ENCODE measurements around the gene NRG3. TPM values are rescaled to one million over a fixed set of nuclear protein-coding genes. Genes with fewer than 3 reads are reported as not detected.

The NRG3 gene
- total and polyA plus RNA-seq, 2 of the 4 experiments (the other 2 are of a cell fraction) = not detected

GRCh38 chr10:82249141-82249540 lies 374.1 kb downstream of the NRG3 start:
- Histone ChIP-seq H3K4ac (ENCODE audit: low read depth, low read length) (no peak overlapping the region), H3K27ac (ENCODE audit: insufficient read depth, low read length) (no peak overlapping the region), H3K9ac (ENCODE audit: low read depth, low read length) (no peak overlapping the region), H2BK120ac (ENCODE audit: low read depth, low read length) (no peak overlapping the region), H2AFZ (replicated peaks; ENCODE audit: low read length, poor library complexity) (no peak overlapping the region), H4K8ac (ENCODE audit: low read depth in 2 of 2, low read length in 2 of 2) (no peak overlapping the region), H3K4me3 (ENCODE audit: insufficient read depth, low read depth, low read length) (no peak overlapping the region), H2BK20ac (ENCODE audit: low read depth, low read length) (no peak overlapping the region), H2BK15ac (ENCODE audit: low read depth, low read length) (no peak overlapping the region), H3K18ac (ENCODE audit: low read depth, low read length) (no peak overlapping the region), H3K14ac (replicated peaks; ENCODE audit: low read depth, low read length) (no peak overlapping the region), H3K79me1 (ENCODE audit: low read depth in 1 of 2, low read length in 2 of 2) (no peaks in the 10 kb centered on the region), H3K27me3 (ENCODE audit: control insufficient read depth, insufficient read depth, low read length) (no peaks in the 10 kb centered on the region), H3K23ac (ENCODE audit: low read depth, low read length) (no peak overlapping the region), H4K5ac (ENCODE audit: low read depth, low read length) (no peak overlapping the region), H3K4me1 (ENCODE audit: control insufficient read depth, insufficient read depth, low read length) (no peaks in the 10 kb centered on the region), H2AK9ac (replicated peaks; ENCODE audit: low read depth, low read length, poor library complexity) (no peak overlapping the region), H4K91ac (ENCODE audit: insufficient read depth, low read depth, low read length) (no peak overlapping the region), H3K9me3 (ENCODE audit: control insufficient read depth, insufficient read depth, low read length) (peaks cover 12% of the 10 kb centered on the region), H4K20me1 (ENCODE audit: insufficient read depth, low read length) (no peaks in the 10 kb centered on the region), H3K36me3 (ENCODE audit: control insufficient read depth, insufficient read depth, low read length) (no peaks in the 10 kb centered on the region), H2AK5ac (ENCODE audit: low read depth, low read length) (no peak overlapping the region), H3K9me1 (ENCODE audit: insufficient read depth, low read length) (no peaks in the 10 kb centered on the region), H2BK5ac (ENCODE audit: low read depth, low read length, poor library complexity, severe bottlenecking) (no peak overlapping the region), H3K56ac (ENCODE audit: extremely low read depth, insufficient read depth, low read length) (no peak overlapping the region), H3K4me2 (ENCODE audit: low read depth, low read length) (no peak overlapping the region)
- no CpG with 5 or more reads among the region's 1 CpG for WGBS, 2 experiments (ENCODE audit: extremely low coverage in 2 of 2, insufficient read length in 1 of 2)
- POLR2A ChIA-PET (ENCODE audit: unreplicated experiment) = no interaction called here
- in situ Hi-C loops (cut with MboI; ENCODE audit: low sequenced_read_pairs) = no loop called here
- TF ChIP-seq SMC3 (IDR thresholded peaks at IDR 0.05; ENCODE audit: low read depth, low read length) = no peak
- TF ChIP-seq CTCF (conservative IDR thresholded peaks at IDR 0.05; ENCODE audit: low read depth, low read length) = no peak
- no peak for TF ChIP-seq MAZ (IDR thresholded peaks at IDR 0.05; ENCODE audit: borderline replicate concordance, low read depth, low read length)
- TF ChIP-seq BHLHE40 (IDR thresholded peaks at IDR 0.05; ENCODE audit: low read depth, low read length) = no peak
- no peak for TF ChIP-seq FOS (IDR thresholded peaks at IDR 0.05; ENCODE audit: low read depth, low read length)
- TF ChIP-seq, protein P1, sequence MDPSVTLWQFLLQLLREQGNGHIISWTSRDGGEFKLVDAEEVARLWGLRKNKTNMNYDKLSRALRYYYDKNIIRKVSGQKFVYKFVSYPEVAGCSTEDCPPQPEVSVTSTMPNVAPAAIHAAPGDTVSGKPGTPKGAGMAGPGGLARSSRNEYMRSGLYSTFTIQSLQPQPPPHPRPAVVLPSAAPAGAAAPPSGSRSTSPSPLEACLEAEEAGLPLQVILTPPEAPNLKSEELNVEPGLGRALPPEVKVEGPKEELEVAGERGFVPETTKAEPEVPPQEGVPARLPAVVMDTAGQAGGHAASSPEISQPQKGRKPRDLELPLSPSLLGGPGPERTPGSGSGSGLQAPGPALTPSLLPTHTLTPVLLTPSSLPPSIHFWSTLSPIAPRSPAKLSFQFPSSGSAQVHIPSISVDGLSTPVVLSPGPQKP (IDR thresholded peaks at IDR 0.05; ENCODE audit: borderline replicate concordance, low read depth, low read length) = no peak
- no peak for TF ChIP-seq USF2 (IDR thresholded peaks at IDR 0.05; ENCODE audit: low read depth, low read length)
- no peak for TF ChIP-seq CHD1 (IDR thresholded peaks at IDR 0.05; ENCODE audit: low read depth, low read length)
- TF ChIP-seq MAFK (IDR thresholded peaks at IDR 0.05; ENCODE audit: low read depth, low read length) = no peak
- no peak for TF ChIP-seq MXI1 (IDR thresholded peaks at IDR 0.05; ENCODE audit: borderline replicate concordance, low read depth, low read length)
- TF ChIP-seq NFE2L2 (IDR thresholded peaks at IDR 0.05; ENCODE audit: low read depth, low read length) = no peak
- no peak for TF ChIP-seq CEBPB (IDR thresholded peaks at IDR 0.05; ENCODE audit: low read depth, low read length)
- TF ChIP-seq RCOR1 (IDR thresholded peaks at IDR 0.05; ENCODE audit: insufficient replicate concordance, low read length) = no peak
- no peak for TF ChIP-seq RFX5 (IDR thresholded peaks at IDR 0.05; ENCODE audit: low read depth, low read length)
- no peak for TF ChIP-seq RAD21 (IDR thresholded peaks at IDR 0.05; ENCODE audit: low read length)
- TF ChIP-seq POLR2A (IDR thresholded peaks at IDR 0.05; ENCODE audit: low read depth, low read length) = no peak
- no peak for DNase-seq
- intact Hi-C loops (cut with micrococcal nuclease) = no loop called here
- dilution Hi-C loops (cut with HindIII; ENCODE audit: low sequenced_read_pairs, unreplicated experiment) = no loop called here
- CTCF ChIA-PET = no interaction called here
- no peak for ATAC-seq (ENCODE audit: low read depth)
- no TSS peak for BruUV-seq (replicated peaks)

Data from IMR-90 (cell line).